HG02571 (cell line): ENCODE data around the gene APBA2.

Experiments used
- ATAC-seq: cut with Tn5 transposase; IDR thresholded peaks from one replicate; pipeline ENCODE4 v1.9.1; 2021; ENCODE audit warnings: mild to moderate bottlenecking, moderate library complexity; ENCODE audit not compliant: unreplicated experiment

The APBA2 gene

GRCh38 chr15:28980709-28981350 lies 95.1 kb downstream of the APBA2 start:
- no peak for ATAC-seq

GRCh38 chr15:28981351-28981720 lies 95.6 kb downstream of the APBA2 start:
- no peak for ATAC-seq

- no peak for ATAC-seq
Observed at GRCh38 chr15:28981921-28982320, 96.1 kb downstream of the APBA2 start.

GRCh38 chr15:28982886-28983285 lies 97.1 kb downstream of the APBA2 start:
- ATAC-seq, result no peak

GRCh38 chr15:28983432-28984311 lies 97.9 kb downstream of the APBA2 start:
- no peak for ATAC-seq

- ATAC-seq, result no peak
Observed at GRCh38 chr15:28984421-28985315, 98.9 kb downstream of the APBA2 start.

- ATAC-seq, result no peak
Observed at GRCh38 chr15:28985316-28985645, 99.5 kb downstream of the APBA2 start.

GRCh38 chr15:28985691-28986090 lies 99.9 kb downstream of the APBA2 start:
- no peak for ATAC-seq

GRCh38 chr15:28986108-28986507 lies 100.3 kb downstream of the APBA2 start:
- no peak for ATAC-seq

GRCh38 chr15:28986726-28987125 lies 101.0 kb downstream of the APBA2 start:
- ATAC-seq, result no peak

GRCh38 chr15:28987337-28987736 lies 101.6 kb downstream of the APBA2 start:
- no peak for ATAC-seq

- no peak for ATAC-seq
Observed at GRCh38 chr15:28989239-28989830, 103.6 kb downstream of the APBA2 start.

GRCh38 chr15:28989896-28990295 lies 104.1 kb downstream of the APBA2 start:
- ATAC-seq, result no peak

GRCh38 chr15:28990390-28990789 lies 104.6 kb downstream of the APBA2 start:
- no peak for ATAC-seq

- no peak for ATAC-seq
Observed at GRCh38 chr15:28991236-28992171, 105.7 kb downstream of the APBA2 start.

- no peak for ATAC-seq
Observed at GRCh38 chr15:28992336-28992864, 106.6 kb downstream of the APBA2 start.

- ATAC-seq, result no peak
Observed at GRCh38 chr15:28993051-28993719, 107.4 kb downstream of the APBA2 start.

- ATAC-seq, result no peak
Observed at GRCh38 chr15:28993720-28994053, 107.9 kb downstream of the APBA2 start.

- no peak for ATAC-seq
Observed at GRCh38 chr15:28994142-28994830, 108.5 kb downstream of the APBA2 start.
